ENCODE results near the gene PAX2. TPM values are rescaled to one million over a fixed set of nuclear protein-coding genes. Genes with fewer than 3 reads are reported as not detected.

Gene PAX2
- total RNA-seq, 1 donor from 2014 or later: 17.4 TPM

GRCh38 chr10:100823194-100823593, 77.8 kb downstream of the PAX2 start:
- TF ChIP-seq, protein P1, sequence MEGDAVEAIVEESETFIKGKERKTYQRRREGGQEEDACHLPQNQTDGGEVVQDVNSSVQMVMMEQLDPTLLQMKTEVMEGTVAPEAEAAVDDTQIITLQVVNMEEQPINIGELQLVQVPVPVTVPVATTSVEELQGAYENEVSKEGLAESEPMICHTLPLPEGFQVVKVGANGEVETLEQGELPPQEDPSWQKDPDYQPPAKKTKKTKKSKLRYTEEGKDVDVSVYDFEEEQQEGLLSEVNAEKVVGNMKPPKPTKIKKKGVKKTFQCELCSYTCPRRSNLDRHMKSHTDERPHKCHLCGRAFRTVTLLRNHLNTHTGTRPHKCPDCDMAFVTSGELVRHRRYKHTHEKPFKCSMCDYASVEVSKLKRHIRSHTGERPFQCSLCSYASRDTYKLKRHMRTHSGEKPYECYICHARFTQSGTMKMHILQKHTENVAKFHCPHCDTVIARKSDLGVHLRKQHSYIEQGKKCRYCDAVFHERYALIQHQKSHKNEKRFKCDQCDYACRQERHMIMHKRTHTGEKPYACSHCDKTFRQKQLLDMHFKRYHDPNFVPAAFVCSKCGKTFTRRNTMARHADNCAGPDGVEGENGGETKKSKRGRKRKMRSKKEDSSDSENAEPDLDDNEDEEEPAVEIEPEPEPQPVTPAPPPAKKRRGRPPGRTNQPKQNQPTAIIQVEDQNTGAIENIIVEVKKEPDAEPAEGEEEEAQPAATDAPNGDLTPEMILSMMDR (IDR thresholded peaks at IDR 0.05; ENCODE audit: unreplicated experiment): no peak
- H3K9me3 Mint-ChIP-seq (ENCODE audit: unreplicated experiment): no peaks in the 10 kb centered on the region
- H3K4me3 Mint-ChIP-seq (ENCODE audit: unreplicated experiment): no peak overlapping the region
- H3K27me3 Mint-ChIP-seq (ENCODE audit: unreplicated experiment): peaks cover 27% of the 10 kb centered on the region
- no peak overlapping the region for H3K27ac Mint-ChIP-seq (ENCODE audit: unreplicated experiment)
- peaks cover 9% of the 10 kb centered on the region for H3K36me3 Mint-ChIP-seq (ENCODE audit: low read depth, unreplicated experiment)
- H3K4me1 Mint-ChIP-seq (ENCODE audit: unreplicated experiment): peaks cover 8% of the 10 kb centered on the region
- DNase-seq (ENCODE audit: low spot score): no peak

DNA sequence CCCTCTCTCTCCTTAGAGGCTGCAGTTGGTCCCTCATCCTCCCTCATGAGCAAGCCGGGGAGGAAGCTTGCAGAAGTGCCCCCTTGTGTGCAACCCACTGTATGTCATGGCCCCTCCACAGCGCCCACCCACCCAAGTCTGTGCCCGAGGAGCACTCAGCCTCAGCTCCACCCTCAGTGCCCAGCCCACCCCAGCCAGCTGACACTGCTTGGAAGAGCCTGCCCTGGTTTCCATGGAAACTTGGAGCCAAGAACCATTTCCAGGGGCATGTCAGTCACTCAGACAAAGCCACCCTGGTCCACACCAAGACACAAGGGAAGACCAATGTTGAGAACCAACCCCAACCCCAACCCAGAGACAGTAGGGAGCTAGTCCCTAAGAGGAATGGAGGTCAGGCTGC, 79.5 kb downstream of the PAX2 start:
- Mint-ChIP-seq H3K27ac (ENCODE audit: unreplicated experiment) (no peak overlapping the region), H3K9me3 (ENCODE audit: unreplicated experiment) (no peaks in the 10 kb centered on the region), H3K4me3 (ENCODE audit: unreplicated experiment) (no peak overlapping the region), H3K27me3 (ENCODE audit: unreplicated experiment) (peaks cover 39% of the 10 kb centered on the region), H3K4me1 (ENCODE audit: unreplicated experiment) (peaks cover 19% of the 10 kb centered on the region), H3K36me3 (ENCODE audit: low read depth, unreplicated experiment) (peaks cover 9% of the 10 kb centered on the region)
- TF ChIP-seq, protein P1 (IDR thresholded peaks at IDR 0.05; ENCODE audit: unreplicated experiment): no peak
- no peak for DNase-seq (ENCODE audit: low spot score)

DNA sequence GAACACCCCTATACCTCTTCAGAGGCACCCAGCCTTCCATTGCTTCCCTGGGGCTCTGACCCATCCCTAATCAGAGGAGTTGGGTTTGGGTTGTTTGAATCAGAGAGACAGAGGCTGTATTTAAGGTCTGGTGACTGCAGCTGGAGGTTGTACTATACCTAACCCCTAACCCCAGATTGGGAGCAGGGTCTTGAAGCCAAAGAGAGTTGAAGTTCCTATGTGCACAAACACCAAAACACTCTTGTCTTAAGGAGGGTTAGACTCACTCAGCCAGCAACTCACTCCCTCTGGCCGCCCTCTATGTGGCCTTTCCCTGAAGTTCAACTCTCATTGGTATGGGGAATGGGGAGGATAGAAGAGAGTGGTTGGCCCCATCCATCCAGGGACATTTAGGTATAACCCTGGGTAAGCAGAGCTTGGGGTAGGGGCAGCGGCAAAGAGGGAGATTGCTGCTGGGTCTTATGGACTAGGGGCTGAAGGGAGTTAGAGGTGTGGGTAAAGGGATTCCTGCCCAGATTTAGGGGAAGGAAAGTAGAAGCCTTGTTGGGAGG, 80.0 kb downstream of the PAX2 start:
- TF ChIP-seq, protein P1 (IDR thresholded peaks at IDR 0.05; ENCODE audit: unreplicated experiment): no peak
- Mint-ChIP-seq H3K9me3 (ENCODE audit: unreplicated experiment) (no peaks in the 10 kb centered on the region), H3K4me3 (ENCODE audit: unreplicated experiment) (no peak overlapping the region), H3K27ac (ENCODE audit: unreplicated experiment) (no peak overlapping the region), H3K4me1 (ENCODE audit: unreplicated experiment) (peaks cover 23% of the 10 kb centered on the region), H3K36me3 (ENCODE audit: low read depth, unreplicated experiment) (peaks cover 9% of the 10 kb centered on the region), H3K27me3 (ENCODE audit: unreplicated experiment) (peaks cover 44% of the 10 kb centered on the region)
- DNase-seq (ENCODE audit: low spot score): no peak

GRCh38 chr10:100826031-100826651, 80.8 kb downstream of the PAX2 start:
- H3K27me3 Mint-ChIP-seq (ENCODE audit: unreplicated experiment): peaks cover 51% of the 10 kb centered on the region
- H3K9me3 Mint-ChIP-seq (ENCODE audit: unreplicated experiment): no peaks in the 10 kb centered on the region
- no peak overlapping the region for H3K27ac Mint-ChIP-seq (ENCODE audit: unreplicated experiment)
- no peak for DNase-seq (ENCODE audit: low spot score)
- peaks cover 30% of the 10 kb centered on the region for H3K4me1 Mint-ChIP-seq (ENCODE audit: unreplicated experiment)
- TF ChIP-seq, protein P1 (IDR thresholded peaks at IDR 0.05; ENCODE audit: unreplicated experiment): no peak
- peaks cover 9% of the 10 kb centered on the region for H3K36me3 Mint-ChIP-seq (ENCODE audit: low read depth, unreplicated experiment)
- H3K4me3 Mint-ChIP-seq (ENCODE audit: unreplicated experiment): no peak overlapping the region

DNA sequence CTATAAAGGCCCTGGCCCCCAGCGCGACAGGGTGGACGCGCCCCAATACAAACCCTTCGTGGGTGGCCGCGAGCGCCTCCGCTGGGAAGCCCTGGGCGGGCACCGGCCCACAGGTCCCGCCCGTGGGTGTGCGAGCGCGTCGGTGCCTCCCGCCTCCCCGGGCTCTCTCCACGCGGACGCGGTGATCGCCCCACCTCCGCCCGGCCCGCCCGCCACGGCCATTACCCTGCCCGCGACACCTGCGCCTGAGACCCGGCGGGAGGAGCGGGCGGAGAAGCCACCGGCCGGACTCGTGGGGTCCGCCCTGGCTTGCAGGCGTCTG, 81.2 kb downstream of the PAX2 start:
- no peaks in the 10 kb centered on the region for H3K9me3 Mint-ChIP-seq (ENCODE audit: unreplicated experiment)
- peaks cover 9% of the 10 kb centered on the region for H3K36me3 Mint-ChIP-seq (ENCODE audit: low read depth, unreplicated experiment)
- no peak overlapping the region for H3K4me3 Mint-ChIP-seq (ENCODE audit: unreplicated experiment)
- DNase-seq (ENCODE audit: low spot score): no peak
- H3K27ac Mint-ChIP-seq (ENCODE audit: unreplicated experiment): no peak overlapping the region
- TF ChIP-seq, protein P1 (IDR thresholded peaks at IDR 0.05; ENCODE audit: unreplicated experiment): no peak
- H3K4me1 Mint-ChIP-seq (ENCODE audit: unreplicated experiment): peaks cover 31% of the 10 kb centered on the region
- peaks cover 52% of the 10 kb centered on the region for H3K27me3 Mint-ChIP-seq (ENCODE audit: unreplicated experiment)
